Astrocyte of the hippocampus (primary cell): ENCODE measurements around the gene SUCO.
A peak's percentile ranks its signal among the peaks of the same experiment; 100 is the strongest.

Experiments
- DNase-seq: peaks from one replicate; pipeline ENCODE4 v3.0.0; 2011; ENCODE audit warnings: low read depth, low spot score

SUCO gene

GRCh38 chr1:172517081-172517480, 15.9 kb upstream of the SUCO start:
- no peak for DNase-seq

- no peak for DNase-seq
Measured at GRCh38 chr1:172517545-172517944, 15.4 kb upstream of the SUCO start.

- no peak for DNase-seq
Measured at GRCh38 chr1:172529304-172529703, 3.6 kb upstream of the SUCO start.

GRCh38 chr1:172530000-172530399, 3.0 kb upstream of the SUCO start:
- DNase-seq, result no peak

- DNase-seq, result no peak
Measured at GRCh38 chr1:172531412-172532182, 1.4 kb upstream of the SUCO start.

GRCh38 chr1:172532183-172532699, 709 bp upstream of the SUCO start:
- DNase-seq, result peak; percentile 98

GRCh38 chr1:172533513-172534151, 682 bp downstream of the SUCO start:
- DNase-seq, result peak; percentile 54

- no peak for DNase-seq
Measured at GRCh38 chr1:172536256-172536655, 3.3 kb downstream of the SUCO start.

GRCh38 chr1:172537366-172537765, 4.4 kb downstream of the SUCO start:
- peak; percentile 33 for DNase-seq

GRCh38 chr1:172537827-172538391, 5.0 kb downstream of the SUCO start:
- DNase-seq, result peak; percentile 63

GRCh38 chr1:172540635-172541034, 7.7 kb downstream of the SUCO start:
- DNase-seq, result no peak

GRCh38 chr1:172544481-172545104, 11.6 kb downstream of the SUCO start:
- DNase-seq, result no peak

- no peak for DNase-seq
Measured at GRCh38 chr1:172545396-172546004, 12.6 kb downstream of the SUCO start.

- DNase-seq, result no peak
Measured at GRCh38 chr1:172547071-172547470, 14.1 kb downstream of the SUCO start.

- DNase-seq, result no peak
Measured at GRCh38 chr1:172549621-172550280, 16.8 kb downstream of the SUCO start.

GRCh38 chr1:172551279-172551678, 18.3 kb downstream of the SUCO start:
- no peak for DNase-seq

- no peak for DNase-seq
Measured at GRCh38 chr1:172554915-172555314, 22.0 kb downstream of the SUCO start.

- no peak for DNase-seq
Measured at GRCh38 chr1:172556461-172556860, 23.5 kb downstream of the SUCO start.

- no peak for DNase-seq
Measured at GRCh38 chr1:172557270-172557669, 24.3 kb downstream of the SUCO start.

GRCh38 chr1:172559572-172560210, 26.7 kb downstream of the SUCO start:
- DNase-seq, result no peak

GRCh38 chr1:172561252-172561651, 28.3 kb downstream of the SUCO start:
- DNase-seq, result peak; percentile 58
